Measurements from ENCODE around the gene SRGAP3. TPM values are rescaled to one million over a fixed set of nuclear protein-coding genes. Genes with fewer than 3 reads are reported as not detected.

SRGAP3 gene
- total RNA-seq, 3 donors from 2014 or later = 0.27 to 2.0 (median 0.42) TPM

GRCh38 chr3:9155028-9155427 lies 94.4 kb downstream of the SRGAP3 start:
- DNase-seq (no peak), ATAC-seq (no peak)
- Mint-ChIP-seq H3K4me1 (ENCODE audit: low read depth) (no peaks in the 10 kb centered on the region), H3K36me3 (ENCODE audit: insufficient read depth) (peaks cover 8% of the 10 kb centered on the region), H3K27me3 (ENCODE audit: low read depth) (peaks cover 7% of the 10 kb centered on the region), H3K9me3 (peaks cover 16% of the 10 kb centered on the region), H3K4me3 (no peak overlapping the region)

DNA sequence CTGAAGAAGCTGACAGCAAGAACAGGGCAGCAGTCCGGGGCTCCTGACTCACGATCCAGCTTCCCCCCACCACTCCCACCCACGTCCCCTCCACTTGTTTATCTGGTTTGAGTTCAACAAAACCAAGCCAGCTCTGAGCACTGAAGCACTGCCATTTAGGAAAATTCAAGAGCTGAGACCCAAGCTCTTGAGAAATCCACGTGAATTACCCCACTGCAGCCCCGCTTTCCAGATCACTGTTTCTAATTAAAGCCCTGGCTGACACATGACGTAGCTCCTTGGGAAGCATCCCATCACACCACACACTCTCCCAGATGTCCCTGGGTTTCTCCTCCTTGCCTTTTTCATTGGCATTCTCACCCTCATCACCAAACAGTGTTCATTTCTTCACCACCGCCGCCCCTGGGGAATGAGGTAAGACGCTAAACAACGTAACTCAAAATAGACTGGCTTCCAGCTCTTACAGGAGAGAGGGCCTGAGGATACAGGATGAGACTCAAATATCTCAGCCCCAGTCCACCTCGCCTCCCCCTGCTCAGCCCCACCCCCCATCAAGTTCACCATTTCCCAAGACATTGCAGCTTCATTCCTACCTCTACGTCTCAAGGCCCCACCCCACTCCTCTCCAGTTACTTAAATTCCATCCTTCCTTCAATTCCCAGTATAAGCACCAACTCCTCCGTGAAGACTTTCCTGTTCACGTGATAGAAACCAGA lies 95.4 kb downstream of the SRGAP3 start:
- ATAC-seq = no peak
- Mint-ChIP-seq H3K4me3 (no peak overlapping the region), H3K36me3 (ENCODE audit: insufficient read depth) (peaks cover 8% of the 10 kb centered on the region), H3K27me3 (ENCODE audit: low read depth) (peaks cover 7% of the 10 kb centered on the region), H3K4me1 (ENCODE audit: low read depth) (no peaks in the 10 kb centered on the region), H3K9me3 (peaks cover 16% of the 10 kb centered on the region)
- no peak for DNase-seq

- Mint-ChIP-seq H3K9me3 (peaks cover 16% of the 10 kb centered on the region), H3K27me3 (ENCODE audit: low read depth) (peaks cover 7% of the 10 kb centered on the region), H3K4me3 (no peak overlapping the region), H3K4me1 (ENCODE audit: low read depth) (no peaks in the 10 kb centered on the region), H3K36me3 (ENCODE audit: insufficient read depth) (peaks cover 8% of the 10 kb centered on the region)
- ATAC-seq = no peak
- DNase-seq = no peak
Measured at GRCh38 chr3:9151240-9151639, 98.2 kb downstream of the SRGAP3 start.

DNA sequence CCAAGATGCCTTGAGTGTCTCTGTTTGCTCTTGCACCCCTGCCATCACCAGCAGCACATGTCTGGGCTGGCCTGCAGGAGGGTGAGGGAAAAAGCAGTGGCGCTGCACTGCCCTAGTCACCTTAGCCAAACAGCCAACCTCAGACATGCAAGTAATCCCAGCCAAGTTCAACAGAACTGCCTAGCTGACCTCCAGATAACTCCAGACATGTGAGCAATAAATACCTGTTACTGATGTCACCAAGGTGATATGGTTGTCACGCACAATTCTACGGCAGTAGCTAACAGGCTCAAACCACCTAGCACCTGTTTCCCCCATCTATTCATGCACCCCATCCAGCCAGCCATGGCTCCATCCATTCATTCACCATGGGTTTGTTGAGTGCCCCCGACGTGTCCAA lies 99.9 kb downstream of the SRGAP3 start:
- DNase-seq (no peak), ATAC-seq (no peak)
- Mint-ChIP-seq H3K27me3 (ENCODE audit: low read depth) (peaks cover 7% of the 10 kb centered on the region), H3K36me3 (ENCODE audit: insufficient read depth) (peaks cover 8% of the 10 kb centered on the region), H3K4me3 (no peak overlapping the region), H3K9me3 (peaks cover 16% of the 10 kb centered on the region), H3K4me1 (ENCODE audit: low read depth) (no peaks in the 10 kb centered on the region)

GRCh38 chr3:9147896-9148266 lies 101.6 kb downstream of the SRGAP3 start:
- H3K4me1 Mint-ChIP-seq (ENCODE audit: low read depth) = no peaks in the 10 kb centered on the region
- H3K36me3 Mint-ChIP-seq (ENCODE audit: insufficient read depth) = peaks cover 8% of the 10 kb centered on the region
- H3K27me3 Mint-ChIP-seq (ENCODE audit: low read depth) = peaks cover 3% of the 10 kb centered on the region
- H3K4me3 Mint-ChIP-seq = no peak overlapping the region
- DNase-seq (no peak), ATAC-seq (no peak)
- H3K9me3 Mint-ChIP-seq = peaks cover 16% of the 10 kb centered on the region

DNA sequence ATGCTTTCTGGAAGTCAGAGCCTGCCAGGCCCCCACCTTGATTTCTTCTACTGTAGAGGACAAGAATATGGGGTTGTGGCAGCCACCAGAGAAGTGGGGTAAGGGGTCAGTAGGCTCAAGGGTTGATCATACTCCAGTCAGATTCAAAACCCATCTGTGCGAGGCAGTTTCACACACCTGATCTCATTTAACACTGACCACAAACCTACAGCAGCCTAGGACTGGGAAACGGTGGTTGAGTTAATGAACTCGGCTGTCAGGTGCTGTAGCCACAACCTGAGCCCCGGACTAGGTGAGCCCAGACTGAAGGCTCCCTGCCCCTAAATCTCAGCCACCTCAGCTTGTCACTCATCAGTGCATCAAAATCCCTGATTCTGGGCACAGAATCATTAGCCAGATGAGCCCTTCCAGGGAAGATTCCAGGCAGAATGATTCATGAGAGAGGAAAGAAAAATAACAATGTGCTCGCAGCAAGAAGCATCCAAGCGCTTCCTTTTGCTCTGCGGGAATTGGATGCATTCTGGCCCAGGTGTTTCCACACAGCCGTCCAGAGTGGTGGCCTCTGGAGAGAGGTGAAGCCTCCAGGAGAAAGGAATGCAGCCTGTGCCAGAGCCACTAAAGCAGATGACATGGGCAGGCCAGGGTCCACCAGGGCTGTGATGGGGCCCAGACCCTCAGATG lies 102.1 kb downstream of the SRGAP3 start:
- H3K4me1 Mint-ChIP-seq (ENCODE audit: low read depth) = no peaks in the 10 kb centered on the region
- H3K4me3 Mint-ChIP-seq = no peak overlapping the region
- no peak for ATAC-seq

DNA sequence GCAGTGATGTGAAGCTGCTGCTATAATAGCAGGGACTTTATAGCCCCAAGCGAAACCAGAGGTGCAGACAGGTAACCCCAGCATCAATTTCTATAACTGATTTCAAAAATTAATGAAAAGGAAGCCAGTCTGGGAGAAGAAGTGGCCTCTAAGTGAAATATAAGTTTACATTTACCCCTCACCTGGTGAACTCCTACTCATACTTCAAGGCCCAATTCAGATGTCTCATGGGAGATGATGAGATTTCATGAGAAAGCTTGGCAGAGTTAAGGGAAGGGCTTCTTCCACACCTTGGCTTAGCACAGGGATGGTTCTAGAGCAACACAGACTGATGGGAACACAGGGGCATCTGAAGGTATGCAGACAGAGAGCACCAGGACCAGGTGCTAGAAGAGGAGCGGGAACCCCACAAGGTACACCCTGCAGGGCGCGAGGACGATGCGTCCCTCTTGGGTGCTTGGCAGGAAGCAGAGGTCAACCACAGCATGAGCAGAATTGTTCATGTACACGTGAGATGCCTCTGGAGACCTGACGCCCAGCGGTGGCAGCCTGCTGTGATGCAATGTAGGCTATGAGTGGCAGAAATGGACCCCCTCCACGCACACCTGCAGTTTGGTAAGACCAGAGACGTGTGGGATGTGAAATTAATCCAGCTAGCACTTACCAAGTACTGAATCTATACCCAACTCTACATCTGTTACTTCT lies 102.9 kb downstream of the SRGAP3 start:
- no peak overlapping the region for H3K4me3 Mint-ChIP-seq
- peaks cover 3% of the 10 kb centered on the region for H3K27me3 Mint-ChIP-seq (ENCODE audit: low read depth)
- H3K9me3 Mint-ChIP-seq = peaks cover 11% of the 10 kb centered on the region
- DNase-seq (no peak), ATAC-seq (no peak)
- peaks cover 5% of the 10 kb centered on the region for H3K36me3 Mint-ChIP-seq (ENCODE audit: insufficient read depth)
- H3K4me1 Mint-ChIP-seq (ENCODE audit: low read depth) = no peaks in the 10 kb centered on the region

More for the DNA sequence above, 102.1 kb downstream of the SRGAP3 start:
- Mint-ChIP-seq H3K27me3 (ENCODE audit: low read depth) (peaks cover 3% of the 10 kb centered on the region), H3K9me3 (peaks cover 16% of the 10 kb centered on the region), H3K36me3 (ENCODE audit: insufficient read depth) (peaks cover 8% of the 10 kb centered on the region)
- DNase-seq = no peak

- DNase-seq (no peak), ATAC-seq (no peak)
- no peaks in the 10 kb centered on the region for H3K4me1 Mint-ChIP-seq (ENCODE audit: low read depth)
- H3K9me3 Mint-ChIP-seq = peaks cover 7% of the 10 kb centered on the region
- H3K4me3 Mint-ChIP-seq = no peak overlapping the region
- peaks cover 3% of the 10 kb centered on the region for H3K36me3 Mint-ChIP-seq (ENCODE audit: insufficient read depth)
- peaks cover 6% of the 10 kb centered on the region for H3K27me3 Mint-ChIP-seq (ENCODE audit: low read depth)
Measured at GRCh38 chr3:9143184-9143583, 106.3 kb downstream of the SRGAP3 start.

- Mint-ChIP-seq H3K36me3 (ENCODE audit: insufficient read depth) (peaks cover 3% of the 10 kb centered on the region), H3K4me1 (ENCODE audit: low read depth) (no peaks in the 10 kb centered on the region), H3K9me3 (peaks cover 7% of the 10 kb centered on the region), H3K27me3 (ENCODE audit: low read depth) (peaks cover 12% of the 10 kb centered on the region), H3K4me3 (no peak overlapping the region)
- DNase-seq = no peak
- no peak for ATAC-seq
Measured at GRCh38 chr3:9142362-9142761, 107.1 kb downstream of the SRGAP3 start.

- Mint-ChIP-seq H3K27me3 (ENCODE audit: low read depth) (peaks cover 16% of the 10 kb centered on the region), H3K9me3 (peaks cover 7% of the 10 kb centered on the region), H3K36me3 (ENCODE audit: insufficient read depth) (peaks cover 3% of the 10 kb centered on the region), H3K4me3 (no peak overlapping the region), H3K4me1 (ENCODE audit: low read depth) (no peaks in the 10 kb centered on the region)
- ATAC-seq = no peak
- DNase-seq = no peak
Measured at GRCh38 chr3:9141928-9142289, 107.5 kb downstream of the SRGAP3 start.

- H3K4me1 Mint-ChIP-seq (ENCODE audit: low read depth) = no peaks in the 10 kb centered on the region
- no peak overlapping the region for H3K4me3 Mint-ChIP-seq
- ATAC-seq = no peak
- peaks cover 3% of the 10 kb centered on the region for H3K36me3 Mint-ChIP-seq (ENCODE audit: insufficient read depth)
- peaks cover 7% of the 10 kb centered on the region for H3K9me3 Mint-ChIP-seq
- no peak for DNase-seq
- peaks cover 27% of the 10 kb centered on the region for H3K27me3 Mint-ChIP-seq (ENCODE audit: low read depth)
Measured at GRCh38 chr3:9139366-9139765, 110.1 kb downstream of the SRGAP3 start.

GRCh38 chr3:9137676-9138075 lies 111.8 kb downstream of the SRGAP3 start:
- peaks cover 7% of the 10 kb centered on the region for H3K9me3 Mint-ChIP-seq
- peaks cover 27% of the 10 kb centered on the region for H3K27me3 Mint-ChIP-seq (ENCODE audit: low read depth)
- H3K4me3 Mint-ChIP-seq = no peak overlapping the region
- ATAC-seq (no peak), DNase-seq (no peak)
- peaks cover 3% of the 10 kb centered on the region for H3K36me3 Mint-ChIP-seq (ENCODE audit: insufficient read depth)
- H3K4me1 Mint-ChIP-seq (ENCODE audit: low read depth) = no peaks in the 10 kb centered on the region

GRCh38 chr3:9136746-9137465 lies 112.5 kb downstream of the SRGAP3 start:
- DNase-seq (no peak), ATAC-seq (no peak)
- Mint-ChIP-seq H3K4me3 (no peak overlapping the region), H3K4me1 (ENCODE audit: low read depth) (no peaks in the 10 kb centered on the region), H3K27me3 (ENCODE audit: low read depth) (peaks cover 27% of the 10 kb centered on the region), H3K36me3 (ENCODE audit: insufficient read depth) (peaks cover 3% of the 10 kb centered on the region), H3K9me3 (peaks cover 7% of the 10 kb centered on the region)

DNA sequence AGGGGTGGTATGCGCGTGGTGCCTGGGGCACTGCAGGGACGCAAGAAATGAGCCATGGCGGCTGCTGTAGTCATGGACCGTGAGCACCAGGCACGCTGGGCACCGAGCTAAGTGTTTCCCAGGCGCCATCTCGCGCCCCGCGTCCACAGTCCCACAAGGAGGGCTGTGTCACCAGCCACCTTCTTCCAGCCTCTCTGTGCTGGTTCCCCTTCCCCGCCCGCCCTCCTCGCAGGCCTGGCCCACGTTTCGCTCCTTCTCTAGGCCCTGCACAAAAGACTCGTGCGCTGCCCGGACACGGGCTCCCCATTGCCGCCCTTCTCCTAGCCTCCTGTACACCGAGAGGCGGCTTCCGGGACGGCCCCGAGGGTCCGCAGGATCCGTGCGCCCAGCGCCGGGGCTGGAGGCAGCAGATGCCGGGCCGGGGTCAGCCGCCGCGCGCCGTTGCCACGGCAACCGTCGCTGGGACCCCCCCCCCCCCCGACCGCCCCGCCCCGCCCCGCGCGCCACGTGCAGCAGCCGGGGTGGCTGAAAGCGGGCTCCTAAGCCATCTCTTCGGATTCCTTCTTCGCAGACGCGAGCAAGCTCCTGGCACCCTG lies 113.4 kb downstream of the SRGAP3 start:
- Mint-ChIP-seq H3K4me1 (ENCODE audit: low read depth) (no peaks in the 10 kb centered on the region), H3K4me3 (no peak overlapping the region), H3K9me3 (peaks cover 7% of the 10 kb centered on the region), H3K27me3 (ENCODE audit: low read depth) (peaks cover 26% of the 10 kb centered on the region), H3K36me3 (ENCODE audit: insufficient read depth) (peaks cover 3% of the 10 kb centered on the region)
- peak; percentile 40 to 58 for ATAC-seq
- DNase-seq = no peak

All from activated T-cell treated with anti-CD3 and anti-CD28 coated beads, Interleukin-2, amount 50 U/mL, for 4 hours (primary cell).